ENCODE data around the gene DNMT1. TPM values are rescaled to one million over a fixed set of nuclear protein-coding genes. Genes with fewer than 3 reads are reported as not detected.
"Not testable (repeated sequence)": the region's sequence is repeated elsewhere in the genome, so short reads cannot be mapped to it uniquely, and the experiment has no call there.

The DNMT1 gene
- polyA plus RNA-seq (2013, experiment 1 of 4), result 204 TPM
- polyA plus RNA-seq (2013, experiment 2 of 4), result 220 TPM
- polyA plus RNA-seq (2013, experiment 3 of 4), result 141 TPM
- 146 TPM for polyA plus RNA-seq (2013, experiment 4 of 4)

- Histone ChIP-seq H3K36me3 (ENCODE audit: control insufficient read depth, insufficient read depth, low read length) (no peaks in the 10 kb centered on the region), H3K27ac (ENCODE audit: insufficient read depth, low read depth, low read length, poor library complexity, severe bottlenecking) (peak within 1 kb of the TSS; percentile 80), H3K4me3 (ENCODE audit: insufficient read depth, low read depth, low read length) (peak within 1 kb of the TSS; percentile 93), H3K9me3 (ENCODE audit: control insufficient read depth, low read length) (no peaks in the 10 kb centered on the region), H3K27me3 (ENCODE audit: control insufficient read depth, insufficient read depth, low read length, poor library complexity, severe bottlenecking) (no peaks in the 10 kb centered on the region), H3K4me1 (ENCODE audit: control insufficient read depth, insufficient read depth, low read length) (peaks cover 5% of the 10 kb centered on the region)
- 0% methylated on average over 71 of the region's 71 CpGs for WGBS, 2 experiments
Observed at GRCh38 chr19:10194500-10195198, at the start of gene DNMT1. DNMT1 (minus strand) TSS chr19:10194953; CDS start chr19:10194899, 54 bp downstream.

GRCh38 chr19:10243606-10244005 lies 48.9 kb upstream of the DNMT1 start:
- Histone ChIP-seq H3K4me3 (ENCODE audit: insufficient read depth, low read depth, low read length) (no peak overlapping the region), H3K9me3 (ENCODE audit: control insufficient read depth, low read length) (no peaks in the 10 kb centered on the region), H3K27ac (ENCODE audit: insufficient read depth, low read depth, low read length, poor library complexity, severe bottlenecking) (no peak overlapping the region), H3K4me1 (ENCODE audit: control insufficient read depth, insufficient read depth, low read length) (no peaks in the 10 kb centered on the region), H3K27me3 (ENCODE audit: control insufficient read depth, insufficient read depth, low read length, poor library complexity, severe bottlenecking) (no peaks in the 10 kb centered on the region), H3K36me3 (ENCODE audit: control insufficient read depth, insufficient read depth, low read length) (no peaks in the 10 kb centered on the region)
- WGBS, 2 experiments, result 88 to 94% methylated on average over 7 of the region's 7 CpGs

GRCh38 chr19:10241826-10242449 lies 47.2 kb upstream of the DNMT1 start:
- H3K9me3 ChIP-seq (ENCODE audit: control insufficient read depth, low read length); H3K36me3 ChIP-seq (ENCODE audit: control insufficient read depth, insufficient read depth, low read length); H3K27ac ChIP-seq (ENCODE audit: insufficient read depth, low read depth, low read length, poor library complexity, severe bottlenecking); H3K27me3 ChIP-seq (ENCODE audit: control insufficient read depth, insufficient read depth, low read length, poor library complexity, severe bottlenecking); H3K4me1 ChIP-seq (ENCODE audit: control insufficient read depth, insufficient read depth, low read length); H3K4me3 ChIP-seq (ENCODE audit: insufficient read depth, low read depth, low read length): not testable (repeated sequence)
- WGBS, 2 experiments, result 92 to 95% methylated on average over 11 of the region's 11 CpGs

GRCh38 chr19:10238172-10238783 lies 43.5 kb upstream of the DNMT1 start:
- H3K27ac ChIP-seq (ENCODE audit: insufficient read depth, low read depth, low read length, poor library complexity, severe bottlenecking), result no peak overlapping the region
- no peak overlapping the region for H3K4me3 ChIP-seq (ENCODE audit: insufficient read depth, low read depth, low read length)
- no peaks in the 10 kb centered on the region for H3K27me3 ChIP-seq (ENCODE audit: control insufficient read depth, insufficient read depth, low read length, poor library complexity, severe bottlenecking)
- H3K4me1 ChIP-seq (ENCODE audit: control insufficient read depth, insufficient read depth, low read length), result no peaks in the 10 kb centered on the region
- no peaks in the 10 kb centered on the region for H3K9me3 ChIP-seq (ENCODE audit: control insufficient read depth, low read length)
- 86 to 89% methylated on average over 12 of the region's 12 CpGs for WGBS, 2 experiments
- no peaks in the 10 kb centered on the region for H3K36me3 ChIP-seq (ENCODE audit: control insufficient read depth, insufficient read depth, low read length)

- H3K9me3 ChIP-seq (ENCODE audit: control insufficient read depth, low read length), result no peaks in the 10 kb centered on the region
- 88 to 93% methylated on average over 6 of the region's 6 CpGs for WGBS, 2 experiments
- no peak overlapping the region for H3K27ac ChIP-seq (ENCODE audit: insufficient read depth, low read depth, low read length, poor library complexity, severe bottlenecking)
- no peaks in the 10 kb centered on the region for H3K4me1 ChIP-seq (ENCODE audit: control insufficient read depth, insufficient read depth, low read length)
- no peak overlapping the region for H3K4me3 ChIP-seq (ENCODE audit: insufficient read depth, low read depth, low read length)
- no peaks in the 10 kb centered on the region for H3K36me3 ChIP-seq (ENCODE audit: control insufficient read depth, insufficient read depth, low read length)
- H3K27me3 ChIP-seq (ENCODE audit: control insufficient read depth, insufficient read depth, low read length, poor library complexity, severe bottlenecking), result no peaks in the 10 kb centered on the region
Observed at GRCh38 chr19:10237702-10238101, 42.9 kb upstream of the DNMT1 start.

GRCh38 chr19:10235409-10235808 lies 40.7 kb upstream of the DNMT1 start:
- H3K36me3 ChIP-seq (ENCODE audit: control insufficient read depth, insufficient read depth, low read length); H3K27me3 ChIP-seq (ENCODE audit: control insufficient read depth, insufficient read depth, low read length, poor library complexity, severe bottlenecking); H3K27ac ChIP-seq (ENCODE audit: insufficient read depth, low read depth, low read length, poor library complexity, severe bottlenecking); H3K4me3 ChIP-seq (ENCODE audit: insufficient read depth, low read depth, low read length); H3K4me1 ChIP-seq (ENCODE audit: control insufficient read depth, insufficient read depth, low read length); H3K9me3 ChIP-seq (ENCODE audit: control insufficient read depth, low read length): not testable (repeated sequence)
- 94 to 95% methylated on average over 6 of the region's 7 CpGs for WGBS, 2 experiments

GRCh38 chr19:10235003-10235402 lies 40.2 kb upstream of the DNMT1 start:
- 78 to 83% methylated on average over 4 of the region's 4 CpGs for WGBS, 2 experiments
- Histone ChIP-seq H3K27me3 (ENCODE audit: control insufficient read depth, insufficient read depth, low read length, poor library complexity, severe bottlenecking) (no peaks in the 10 kb centered on the region), H3K4me1 (ENCODE audit: control insufficient read depth, insufficient read depth, low read length) (no peaks in the 10 kb centered on the region), H3K9me3 (ENCODE audit: control insufficient read depth, low read length) (no peaks in the 10 kb centered on the region), H3K36me3 (ENCODE audit: control insufficient read depth, insufficient read depth, low read length) (no peaks in the 10 kb centered on the region), H3K4me3 (ENCODE audit: insufficient read depth, low read depth, low read length) (no peak overlapping the region), H3K27ac (ENCODE audit: insufficient read depth, low read depth, low read length, poor library complexity, severe bottlenecking) (no peak overlapping the region)

GRCh38 chr19:10233946-10234345 lies 39.2 kb upstream of the DNMT1 start:
- no peaks in the 10 kb centered on the region for H3K27me3 ChIP-seq (ENCODE audit: control insufficient read depth, insufficient read depth, low read length, poor library complexity, severe bottlenecking)
- peaks cover 3% of the 10 kb centered on the region for H3K4me1 ChIP-seq (ENCODE audit: control insufficient read depth, insufficient read depth, low read length)
- no peaks in the 10 kb centered on the region for H3K9me3 ChIP-seq (ENCODE audit: control insufficient read depth, low read length)
- no peak overlapping the region for H3K27ac ChIP-seq (ENCODE audit: insufficient read depth, low read depth, low read length, poor library complexity, severe bottlenecking)
- WGBS, 2 experiments, result 83 to 85% methylated on average over 4 of the region's 4 CpGs
- H3K36me3 ChIP-seq (ENCODE audit: control insufficient read depth, insufficient read depth, low read length), result no peaks in the 10 kb centered on the region
- H3K4me3 ChIP-seq (ENCODE audit: insufficient read depth, low read depth, low read length), result no peak overlapping the region

GRCh38 chr19:10231612-10232228 lies 37.0 kb upstream of the DNMT1 start:
- Histone ChIP-seq H3K27ac (ENCODE audit: insufficient read depth, low read depth, low read length, poor library complexity, severe bottlenecking) (no peak overlapping the region), H3K9me3 (ENCODE audit: control insufficient read depth, low read length) (no peaks in the 10 kb centered on the region), H3K27me3 (ENCODE audit: control insufficient read depth, insufficient read depth, low read length, poor library complexity, severe bottlenecking) (no peaks in the 10 kb centered on the region), H3K4me3 (ENCODE audit: insufficient read depth, low read depth, low read length) (peak overlapping the region; percentile 70), H3K36me3 (ENCODE audit: control insufficient read depth, insufficient read depth, low read length) (no peaks in the 10 kb centered on the region), H3K4me1 (ENCODE audit: control insufficient read depth, insufficient read depth, low read length) (peaks cover 3% of the 10 kb centered on the region)
- WGBS, 2 experiments, result 76 to 78% methylated on average over 8 of the region's 8 CpGs
